Measurements from ENCODE around the gene TNFRSF25. TPM values are rescaled to one million over a fixed set of nuclear protein-coding genes. Genes with fewer than 3 reads are reported as not detected.

Gene TNFRSF25
- total RNA-seq, 1 donor from 2014 or later, result 21.4 TPM

DNA sequence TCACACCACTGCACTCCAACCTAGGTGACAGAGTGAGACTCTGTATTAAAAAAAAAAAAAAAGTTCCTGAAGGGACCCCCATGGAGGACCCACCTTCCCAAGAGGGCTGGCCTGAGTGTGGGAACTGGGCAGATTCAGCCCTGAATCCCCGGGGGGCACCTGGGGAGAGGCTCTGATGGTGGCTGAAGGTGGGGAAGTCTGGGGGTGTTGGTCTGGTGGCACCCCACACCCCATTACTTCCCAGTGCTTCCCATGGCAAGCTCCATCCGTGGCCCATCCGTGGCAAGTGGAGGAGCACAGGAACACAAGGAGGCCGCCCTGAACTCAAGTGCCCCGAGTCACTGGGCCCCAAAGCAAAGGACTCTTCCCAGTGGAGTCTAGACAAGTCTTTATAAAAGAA lies 778 bp upstream of the TNFRSF25 start:
- Mint-ChIP-seq H3K4me3 (ENCODE audit: unreplicated experiment) (no peak overlapping the region), H3K9me3 (ENCODE audit: low read depth) (no peaks in the 10 kb centered on the region), H3K27me3 (ENCODE audit: low read depth) (no peaks in the 10 kb centered on the region), H3K36me3 (ENCODE audit: low read depth) (peaks cover 28% of the 10 kb centered on the region), H3K4me1 (ENCODE audit: low read depth) (no peaks in the 10 kb centered on the region), H3K27ac (ENCODE audit: unreplicated experiment) (no peak overlapping the region)
- TF ChIP-seq, protein P1, sequence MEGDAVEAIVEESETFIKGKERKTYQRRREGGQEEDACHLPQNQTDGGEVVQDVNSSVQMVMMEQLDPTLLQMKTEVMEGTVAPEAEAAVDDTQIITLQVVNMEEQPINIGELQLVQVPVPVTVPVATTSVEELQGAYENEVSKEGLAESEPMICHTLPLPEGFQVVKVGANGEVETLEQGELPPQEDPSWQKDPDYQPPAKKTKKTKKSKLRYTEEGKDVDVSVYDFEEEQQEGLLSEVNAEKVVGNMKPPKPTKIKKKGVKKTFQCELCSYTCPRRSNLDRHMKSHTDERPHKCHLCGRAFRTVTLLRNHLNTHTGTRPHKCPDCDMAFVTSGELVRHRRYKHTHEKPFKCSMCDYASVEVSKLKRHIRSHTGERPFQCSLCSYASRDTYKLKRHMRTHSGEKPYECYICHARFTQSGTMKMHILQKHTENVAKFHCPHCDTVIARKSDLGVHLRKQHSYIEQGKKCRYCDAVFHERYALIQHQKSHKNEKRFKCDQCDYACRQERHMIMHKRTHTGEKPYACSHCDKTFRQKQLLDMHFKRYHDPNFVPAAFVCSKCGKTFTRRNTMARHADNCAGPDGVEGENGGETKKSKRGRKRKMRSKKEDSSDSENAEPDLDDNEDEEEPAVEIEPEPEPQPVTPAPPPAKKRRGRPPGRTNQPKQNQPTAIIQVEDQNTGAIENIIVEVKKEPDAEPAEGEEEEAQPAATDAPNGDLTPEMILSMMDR (IDR thresholded peaks at IDR 0.05), result no peak
- DNase-seq (ENCODE audit: low spot score), result no peak

GRCh38 chr1:6465461-6466005 lies 440 bp downstream of the TNFRSF25 start:
- no peak for DNase-seq (ENCODE audit: low spot score)
- Mint-ChIP-seq H3K4me3 (ENCODE audit: unreplicated experiment) (no peak overlapping the region), H3K36me3 (ENCODE audit: low read depth) (peaks cover 32% of the 10 kb centered on the region), H3K27ac (ENCODE audit: unreplicated experiment) (no peak overlapping the region), H3K4me1 (ENCODE audit: low read depth) (no peaks in the 10 kb centered on the region), H3K9me3 (ENCODE audit: low read depth) (no peaks in the 10 kb centered on the region), H3K27me3 (ENCODE audit: low read depth) (no peaks in the 10 kb centered on the region)
- TF ChIP-seq, protein P1 (IDR thresholded peaks at IDR 0.05), result no peak

DNA sequence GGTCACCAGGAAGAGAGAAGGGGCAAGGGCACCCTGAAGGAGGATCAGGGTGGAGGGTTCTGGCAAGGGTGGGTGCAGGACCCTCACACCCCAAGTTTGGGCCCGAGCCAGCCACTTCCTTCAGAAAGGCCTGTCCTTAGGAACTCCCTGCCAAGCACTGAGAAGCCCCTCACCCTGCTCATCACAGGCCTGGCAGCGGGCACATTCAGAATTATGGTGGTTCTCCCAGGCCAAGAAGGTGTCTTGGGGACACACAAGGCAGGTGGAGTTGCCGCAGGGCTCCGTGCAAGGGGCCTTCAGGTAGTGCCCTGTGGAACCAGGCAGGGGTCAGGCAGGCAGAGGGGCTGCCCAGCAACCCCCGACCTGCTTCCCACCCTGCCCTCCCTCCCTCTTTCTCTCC lies 1.1 kb downstream of the TNFRSF25 start:
- no peak for DNase-seq (ENCODE audit: low spot score)
- TF ChIP-seq, protein P1 (IDR thresholded peaks at IDR 0.05), result no peak
- Mint-ChIP-seq H3K36me3 (ENCODE audit: low read depth) (peaks cover 28% of the 10 kb centered on the region), H3K9me3 (ENCODE audit: low read depth) (no peaks in the 10 kb centered on the region), H3K27me3 (ENCODE audit: low read depth) (no peaks in the 10 kb centered on the region), H3K4me3 (ENCODE audit: unreplicated experiment) (no peak overlapping the region), H3K4me1 (ENCODE audit: low read depth) (no peaks in the 10 kb centered on the region), H3K27ac (ENCODE audit: unreplicated experiment) (no peak overlapping the region)

DNA sequence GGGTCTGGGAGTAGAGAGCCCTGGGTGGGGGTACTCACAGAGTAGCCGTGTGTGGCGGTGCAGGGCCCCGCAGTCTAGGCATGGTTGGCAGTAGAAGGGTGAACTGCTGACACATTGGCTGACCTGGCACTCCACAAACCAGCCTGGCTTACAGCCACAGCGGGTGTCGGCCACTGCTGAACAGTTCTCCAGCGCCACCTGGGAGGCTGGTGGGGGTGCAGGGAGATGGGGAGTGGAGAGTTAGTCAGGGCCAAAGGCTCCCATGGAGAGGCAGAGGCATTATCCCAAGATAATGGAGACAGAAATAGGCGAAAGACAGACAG lies 1.5 kb downstream of the TNFRSF25 start:
- peaks cover 27% of the 10 kb centered on the region for H3K36me3 Mint-ChIP-seq (ENCODE audit: low read depth)
- TF ChIP-seq, protein P1 (IDR thresholded peaks at IDR 0.05), result no peak
- H3K9me3 Mint-ChIP-seq (ENCODE audit: low read depth), result no peaks in the 10 kb centered on the region
- H3K27ac Mint-ChIP-seq (ENCODE audit: unreplicated experiment), result no peak overlapping the region
- H3K4me3 Mint-ChIP-seq (ENCODE audit: unreplicated experiment), result no peak overlapping the region
- DNase-seq (ENCODE audit: low spot score), result no peak
- H3K4me1 Mint-ChIP-seq (ENCODE audit: low read depth), result no peaks in the 10 kb centered on the region
- H3K27me3 Mint-ChIP-seq (ENCODE audit: low read depth), result no peaks in the 10 kb centered on the region

DNA sequence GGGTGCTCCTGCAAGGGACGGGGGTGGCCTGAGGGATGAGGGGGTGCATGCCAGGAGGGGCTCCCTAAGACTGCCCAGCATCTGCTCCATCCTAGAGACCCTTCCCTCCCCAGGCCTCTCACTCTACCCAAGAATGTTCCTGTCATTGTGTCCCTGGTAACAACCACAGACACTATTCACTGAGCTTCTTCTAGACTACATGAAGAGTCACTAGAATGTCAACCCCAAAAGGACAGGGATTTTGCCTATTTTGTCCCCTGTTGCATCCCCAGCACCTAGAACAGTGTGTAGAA lies 2.9 kb downstream of the TNFRSF25 start:
- no peaks in the 10 kb centered on the region for H3K9me3 Mint-ChIP-seq (ENCODE audit: low read depth)
- no peak overlapping the region for H3K27ac Mint-ChIP-seq (ENCODE audit: unreplicated experiment)
- H3K27me3 Mint-ChIP-seq (ENCODE audit: low read depth), result no peaks in the 10 kb centered on the region
- TF ChIP-seq, protein P1 (IDR thresholded peaks at IDR 0.05), result no peak
- H3K4me1 Mint-ChIP-seq (ENCODE audit: low read depth), result no peaks in the 10 kb centered on the region
- H3K36me3 Mint-ChIP-seq (ENCODE audit: low read depth), result peaks cover 22% of the 10 kb centered on the region
- no peak overlapping the region for H3K4me3 Mint-ChIP-seq (ENCODE audit: unreplicated experiment)
- DNase-seq (ENCODE audit: low spot score), result no peak

All from chondrocyte (in vitro differentiated cells).